B cell (primary cell): ENCODE results near the gene TSN.

Source experiments
- EZH2 ChIP-seq: IDR thresholded peaks from 2 replicates; pipeline ENCODE4 v1.6.1; 2012; ENCODE audit warnings: borderline replicate concordance, low read depth, mild to moderate bottlenecking, moderate library complexity, low read length; ENCODE audit not compliant: insufficient read depth, poor library complexity, severe bottlenecking
- TF ChIP-seq, protein P1 (sequence below): fragments of 200-600 bp; IDR thresholded peaks from one replicate; pipeline ENCODE4 v1.8.0; 2022; ENCODE audit warnings: antibody characterized with exemption, mild to moderate bottlenecking

DNA sequence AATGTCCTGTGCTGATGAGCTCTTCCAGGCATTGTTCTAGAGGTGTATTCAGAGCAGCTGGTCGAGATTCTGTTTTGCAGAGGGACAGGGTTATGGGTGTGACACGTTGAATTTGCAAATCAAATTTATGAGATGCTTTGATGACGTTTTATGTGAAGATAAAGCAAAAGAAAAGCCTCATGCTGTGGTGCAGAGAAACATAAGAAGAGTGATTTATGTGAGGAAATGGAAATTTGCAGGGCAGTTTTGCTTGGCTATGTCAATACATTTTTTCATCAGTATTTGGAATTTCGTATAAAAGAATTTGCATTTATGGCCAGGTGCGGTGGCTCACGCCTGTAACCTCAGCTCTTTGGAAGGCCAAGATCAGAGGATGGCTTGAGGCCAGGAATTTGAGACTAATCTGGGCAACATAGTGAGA, 36.4 kb downstream of the TSN start:
- TF ChIP-seq, protein P1, sequence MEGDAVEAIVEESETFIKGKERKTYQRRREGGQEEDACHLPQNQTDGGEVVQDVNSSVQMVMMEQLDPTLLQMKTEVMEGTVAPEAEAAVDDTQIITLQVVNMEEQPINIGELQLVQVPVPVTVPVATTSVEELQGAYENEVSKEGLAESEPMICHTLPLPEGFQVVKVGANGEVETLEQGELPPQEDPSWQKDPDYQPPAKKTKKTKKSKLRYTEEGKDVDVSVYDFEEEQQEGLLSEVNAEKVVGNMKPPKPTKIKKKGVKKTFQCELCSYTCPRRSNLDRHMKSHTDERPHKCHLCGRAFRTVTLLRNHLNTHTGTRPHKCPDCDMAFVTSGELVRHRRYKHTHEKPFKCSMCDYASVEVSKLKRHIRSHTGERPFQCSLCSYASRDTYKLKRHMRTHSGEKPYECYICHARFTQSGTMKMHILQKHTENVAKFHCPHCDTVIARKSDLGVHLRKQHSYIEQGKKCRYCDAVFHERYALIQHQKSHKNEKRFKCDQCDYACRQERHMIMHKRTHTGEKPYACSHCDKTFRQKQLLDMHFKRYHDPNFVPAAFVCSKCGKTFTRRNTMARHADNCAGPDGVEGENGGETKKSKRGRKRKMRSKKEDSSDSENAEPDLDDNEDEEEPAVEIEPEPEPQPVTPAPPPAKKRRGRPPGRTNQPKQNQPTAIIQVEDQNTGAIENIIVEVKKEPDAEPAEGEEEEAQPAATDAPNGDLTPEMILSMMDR: no peak
- no peak for TF ChIP-seq EZH2
